ENCODE measurements around the gene NLRP5. TPM values are rescaled to one million over a fixed set of nuclear protein-coding genes. Genes with fewer than 3 reads are reported as not detected.

NLRP5 gene
- total RNA-seq, 1 donor from 2014 or later, result not detected

GRCh38 chr19:56086671-56087430 lies 100.3 kb downstream of the NLRP5 start:
- Histone ChIP-seq H2AFZ (ENCODE audit: low read depth, low read length) (no peak overlapping the region), H3K9me3 (ENCODE audit: insufficient read depth, low read depth, low read length) (no peaks in the 10 kb centered on the region), H3K9ac (ENCODE audit: low read length) (no peak overlapping the region), H3K27me3 (ENCODE audit: insufficient read depth, low read length) (no peaks in the 10 kb centered on the region), H3K4me1 (ENCODE audit: insufficient read depth, low read length) (peaks cover 9% of the 10 kb centered on the region), H3K36me3 (ENCODE audit: insufficient read depth, low read length) (no peaks in the 10 kb centered on the region), H3K4me3 (ENCODE audit: insufficient read depth, low read depth, low read length) (no peak overlapping the region), H3K27ac (ENCODE audit: low read depth, low read length) (no peak overlapping the region), H3K4me2 (ENCODE audit: low read length) (no peak overlapping the region), H4K20me1 (ENCODE audit: insufficient read depth, low read length) (peaks cover 58% of the 10 kb centered on the region), H3K79me2 (ENCODE audit: insufficient read depth, low read length) (peaks cover 26% of the 10 kb centered on the region)
- FAIRE-seq, result no peak
- H3K4me3 Mint-ChIP-seq (ENCODE audit: unreplicated experiment), result no peak overlapping the region
- no peaks in the 10 kb centered on the region for H3K9me3 Mint-ChIP-seq (ENCODE audit: unreplicated experiment)
- H3K4me1 Mint-ChIP-seq (ENCODE audit: low read depth, unreplicated experiment), result peaks cover 16% of the 10 kb centered on the region
- H3K36me3 Mint-ChIP-seq (ENCODE audit: low read depth, unreplicated experiment), result peaks cover 3% of the 10 kb centered on the region
- H3K27ac Mint-ChIP-seq (ENCODE audit: unreplicated experiment), result no peak overlapping the region
- no peak for DNase-seq (ENCODE audit: low read depth)
- TF ChIP-seq, protein P1, sequence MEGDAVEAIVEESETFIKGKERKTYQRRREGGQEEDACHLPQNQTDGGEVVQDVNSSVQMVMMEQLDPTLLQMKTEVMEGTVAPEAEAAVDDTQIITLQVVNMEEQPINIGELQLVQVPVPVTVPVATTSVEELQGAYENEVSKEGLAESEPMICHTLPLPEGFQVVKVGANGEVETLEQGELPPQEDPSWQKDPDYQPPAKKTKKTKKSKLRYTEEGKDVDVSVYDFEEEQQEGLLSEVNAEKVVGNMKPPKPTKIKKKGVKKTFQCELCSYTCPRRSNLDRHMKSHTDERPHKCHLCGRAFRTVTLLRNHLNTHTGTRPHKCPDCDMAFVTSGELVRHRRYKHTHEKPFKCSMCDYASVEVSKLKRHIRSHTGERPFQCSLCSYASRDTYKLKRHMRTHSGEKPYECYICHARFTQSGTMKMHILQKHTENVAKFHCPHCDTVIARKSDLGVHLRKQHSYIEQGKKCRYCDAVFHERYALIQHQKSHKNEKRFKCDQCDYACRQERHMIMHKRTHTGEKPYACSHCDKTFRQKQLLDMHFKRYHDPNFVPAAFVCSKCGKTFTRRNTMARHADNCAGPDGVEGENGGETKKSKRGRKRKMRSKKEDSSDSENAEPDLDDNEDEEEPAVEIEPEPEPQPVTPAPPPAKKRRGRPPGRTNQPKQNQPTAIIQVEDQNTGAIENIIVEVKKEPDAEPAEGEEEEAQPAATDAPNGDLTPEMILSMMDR (IDR thresholded peaks at IDR 0.05; ENCODE audit: insufficient read depth, low read depth, low read length), result no peak
- TF ChIP-seq EZH2 (IDR thresholded peaks at IDR 0.05; ENCODE audit: insufficient read depth, low read length), result no peak
- H3K27me3 Mint-ChIP-seq (ENCODE audit: low read depth, unreplicated experiment), result no peaks in the 10 kb centered on the region

GRCh38 chr19:56087647-56088496 lies 101.3 kb downstream of the NLRP5 start:
- H3K4me3 ChIP-seq (ENCODE audit: insufficient read depth, low read depth, low read length), result no peak overlapping the region
- Mint-ChIP-seq H3K36me3 (ENCODE audit: low read depth, unreplicated experiment) (peaks cover 6% of the 10 kb centered on the region), H3K27ac (ENCODE audit: unreplicated experiment) (no peak overlapping the region), H3K9me3 (ENCODE audit: unreplicated experiment) (peaks cover 3% of the 10 kb centered on the region), H3K4me3 (ENCODE audit: unreplicated experiment) (no peak overlapping the region), H3K4me1 (ENCODE audit: low read depth, unreplicated experiment) (peaks cover 16% of the 10 kb centered on the region), H3K27me3 (ENCODE audit: low read depth, unreplicated experiment) (no peaks in the 10 kb centered on the region)
- peaks cover 36% of the 10 kb centered on the region for H3K79me2 ChIP-seq (ENCODE audit: insufficient read depth, low read length)
- H3K4me2 ChIP-seq (ENCODE audit: low read length), result no peak overlapping the region
- H3K9ac ChIP-seq (ENCODE audit: low read length), result no peak overlapping the region
- peaks cover 9% of the 10 kb centered on the region for H3K4me1 ChIP-seq (ENCODE audit: insufficient read depth, low read length)
- DNase-seq (ENCODE audit: low read depth), result no peak
- no peak overlapping the region for H2AFZ ChIP-seq (ENCODE audit: low read depth, low read length)
- H4K20me1 ChIP-seq (ENCODE audit: insufficient read depth, low read length), result peaks cover 63% of the 10 kb centered on the region
- H3K36me3 ChIP-seq (ENCODE audit: insufficient read depth, low read length), result no peaks in the 10 kb centered on the region
- TF ChIP-seq, protein P1 (IDR thresholded peaks at IDR 0.05; ENCODE audit: insufficient read depth, low read depth, low read length), result no peak
- TF ChIP-seq EZH2 (IDR thresholded peaks at IDR 0.05; ENCODE audit: insufficient read depth, low read length), result no peak
- H3K9me3 ChIP-seq (ENCODE audit: insufficient read depth, low read depth, low read length), result no peaks in the 10 kb centered on the region
- H3K27me3 ChIP-seq (ENCODE audit: insufficient read depth, low read length), result no peaks in the 10 kb centered on the region
- H3K27ac ChIP-seq (ENCODE audit: low read depth, low read length), result no peak overlapping the region
- no peak for FAIRE-seq
